ENCODE measurements around the gene PLEKHA7.

Gene PLEKHA7

GRCh38 chr11:16764888-16765287 is 249.3 kb downstream of the PLEKHA7 start:
- no peak for DNase-seq

GRCh38 chr11:16763746-16764145 is 250.5 kb downstream of the PLEKHA7 start:
- DNase-seq: no peak

- DNase-seq: no peak
Measured at GRCh38 chr11:16759857-16760508, 254.2 kb downstream of the PLEKHA7 start.

GRCh38 chr11:16758382-16759024 is 255.7 kb downstream of the PLEKHA7 start:
- DNase-seq: no peak

GRCh38 chr11:16750417-16750816 is 263.8 kb downstream of the PLEKHA7 start:
- no peak for DNase-seq

GRCh38 chr11:16749666-16750065 is 264.5 kb downstream of the PLEKHA7 start:
- DNase-seq: no peak

- DNase-seq: no peak
Measured at GRCh38 chr11:16749092-16749491, 265.1 kb downstream of the PLEKHA7 start.

- DNase-seq: no peak
Measured at GRCh38 chr11:16745950-16746605, 268.1 kb downstream of the PLEKHA7 start.

- DNase-seq: no peak
Measured at GRCh38 chr11:16744128-16744725, 270.0 kb downstream of the PLEKHA7 start.

GRCh38 chr11:16743478-16743877 is 270.7 kb downstream of the PLEKHA7 start:
- DNase-seq: no peak

GRCh38 chr11:16741473-16741872 is 272.7 kb downstream of the PLEKHA7 start:
- no peak for DNase-seq

- peak; percentile 31 for DNase-seq
Measured at GRCh38 chr11:16738947-16739815, 275.0 kb downstream of the PLEKHA7 start.

GRCh38 chr11:16738193-16738946 is 275.8 kb downstream of the PLEKHA7 start, which contains the start of gene C11orf58:
C11orf58 (plus strand) TSS chr11:16738647; CDS start chr11:16738779, 132 bp downstream.
- DNase-seq: peak; percentile 97

GRCh38 chr11:16737818-16738192 is 276.4 kb downstream of the PLEKHA7 start:
- DNase-seq: no peak

Measured in CD4-positive, alpha-beta T cell treated with Interleukin-12 subunit alpha and Interleukin-12 subunit beta, for 1 hour (primary cell).